Measurements from ENCODE around the gene SEMA5B. TPM values are rescaled to one million over a fixed set of nuclear protein-coding genes. Genes with fewer than 3 reads are reported as not detected.

SEMA5B gene
- total and polyA plus RNA-seq, 2 of the 4 experiments (the other 2 are of a cell fraction) = not detected

DNA sequence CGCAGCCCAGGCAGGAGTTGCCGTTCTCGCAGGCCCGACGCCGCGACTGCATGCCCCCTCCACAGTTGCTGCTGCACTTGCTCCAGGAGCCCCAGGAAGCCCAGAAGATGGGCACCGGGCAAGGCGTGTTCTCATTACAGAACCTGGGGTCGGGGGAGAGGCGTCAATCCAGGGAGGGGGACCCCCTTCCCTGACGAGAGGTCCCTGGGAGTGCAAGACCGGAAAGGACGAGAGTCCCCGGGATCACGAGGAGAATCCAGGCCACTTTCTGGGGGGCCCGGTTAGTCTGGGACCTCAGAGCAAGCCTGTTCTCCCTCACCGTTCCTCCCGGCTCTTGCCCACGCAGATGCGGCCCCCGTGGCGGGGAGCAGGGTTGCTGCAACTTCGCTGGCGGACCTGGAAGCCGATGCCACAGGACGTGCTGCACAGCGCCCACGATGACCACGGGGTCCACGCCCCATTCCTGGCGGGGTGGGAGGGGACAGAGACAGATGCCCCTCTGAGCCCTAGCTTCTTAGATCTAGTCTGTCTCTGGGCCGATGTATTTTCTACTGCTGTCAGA, 113.9 kb downstream of the SEMA5B start:
- in situ Hi-C loops (cut with MboI; ENCODE audit: low sequenced_read_pairs) (no loop called here), dilution Hi-C loops (cut with HindIII; ENCODE audit: low sequenced_read_pairs, unreplicated experiment) (no loop called here), intact Hi-C loops (cut with micrococcal nuclease) (no loop called here)
- Histone ChIP-seq H3K27me3 (ENCODE audit: control insufficient read depth, insufficient read depth, low read length) (peaks cover 65% of the 10 kb centered on the region), H4K5ac (ENCODE audit: low read depth, low read length) (no peak overlapping the region), H3K14ac (replicated peaks; ENCODE audit: low read depth, low read length) (no peak overlapping the region), H3K56ac (ENCODE audit: extremely low read depth, insufficient read depth, low read length) (no peak overlapping the region), H3K9me3 (ENCODE audit: control insufficient read depth, insufficient read depth, low read length) (no peaks in the 10 kb centered on the region; the same call in 1 of the 2 replicates), H3K27ac (ENCODE audit: insufficient read depth, low read length) (no peak overlapping the region), H2AK5ac (ENCODE audit: low read depth, low read length) (no peak overlapping the region), H2BK20ac (ENCODE audit: low read depth, low read length) (no peak overlapping the region), H4K91ac (ENCODE audit: insufficient read depth, low read depth, low read length) (no peak overlapping the region), H3K18ac (ENCODE audit: low read depth, low read length) (no peak overlapping the region), H3K4me3 (ENCODE audit: insufficient read depth, low read depth, low read length) (no peak overlapping the region), H3K23ac (ENCODE audit: low read depth, low read length) (no peak overlapping the region), H3K4me2 (ENCODE audit: low read depth, low read length) (no peak overlapping the region), H3K4ac (ENCODE audit: low read depth, low read length) (no peak overlapping the region), H4K8ac (ENCODE audit: low read depth in 2 of 2, low read length in 2 of 2) (no peak overlapping the region), H2AFZ (replicated peaks; ENCODE audit: low read length, poor library complexity) (peak overlapping the region; percentile 21), H4K20me1 (ENCODE audit: insufficient read depth, low read length) (no peaks in the 10 kb centered on the region), H3K79me1 (ENCODE audit: low read depth in 1 of 2, low read length in 2 of 2) (no peaks in the 10 kb centered on the region), H2BK5ac (ENCODE audit: low read depth, low read length, poor library complexity, severe bottlenecking) (no peak overlapping the region), H2BK15ac (ENCODE audit: low read depth, low read length) (no peak overlapping the region), H3K9ac (ENCODE audit: low read depth, low read length) (no peak overlapping the region), H3K9me1 (ENCODE audit: insufficient read depth, low read length) (no peaks in the 10 kb centered on the region), H2BK120ac (ENCODE audit: low read depth, low read length) (no peak overlapping the region), H3K4me1 (ENCODE audit: control insufficient read depth, insufficient read depth, low read length) (no peaks in the 10 kb centered on the region), H3K36me3 (ENCODE audit: control insufficient read depth, insufficient read depth, low read length) (no peaks in the 10 kb centered on the region), H2AK9ac (replicated peaks; ENCODE audit: low read depth, low read length, poor library complexity) (no peak overlapping the region)
- DNase-seq = no peak
- no peak for ATAC-seq (ENCODE audit: low read depth)
- ChIA-PET POLR2A (ENCODE audit: unreplicated experiment) (no interaction called here), CTCF (no interaction called here)
- no TSS peak for BruUV-seq (replicated peaks)
- 73% methylated on average over 27 of the region's 33 CpGs; no CpG with 5 or more reads in 1 of the 2 experiments for WGBS, 2 experiments (ENCODE audit: extremely low coverage in 2 of 2, insufficient read length in 1 of 2)
- TF ChIP-seq NFE2L2 (IDR thresholded peaks at IDR 0.05; ENCODE audit: low read depth, low read length) (no peak), CHD1 (IDR thresholded peaks at IDR 0.05; ENCODE audit: low read depth, low read length) (no peak), POLR2A (IDR thresholded peaks at IDR 0.05; ENCODE audit: low read depth, low read length) (no peak), RFX5 (IDR thresholded peaks at IDR 0.05; ENCODE audit: low read depth, low read length) (no peak), SMC3 (IDR thresholded peaks at IDR 0.05; ENCODE audit: low read depth, low read length) (no peak), MAZ (IDR thresholded peaks at IDR 0.05; ENCODE audit: borderline replicate concordance, low read depth, low read length) (no peak), RAD21 (IDR thresholded peaks at IDR 0.05; ENCODE audit: low read length) (no peak), CTCF (conservative IDR thresholded peaks at IDR 0.05; ENCODE audit: low read depth, low read length) (no peak), BHLHE40 (IDR thresholded peaks at IDR 0.05; ENCODE audit: low read depth, low read length) (no peak), MAFK (IDR thresholded peaks at IDR 0.05; ENCODE audit: low read depth, low read length) (no peak), FOS (IDR thresholded peaks at IDR 0.05; ENCODE audit: low read depth, low read length) (no peak), CEBPB (IDR thresholded peaks at IDR 0.05; ENCODE audit: low read depth, low read length) (no peak), RCOR1 (IDR thresholded peaks at IDR 0.05; ENCODE audit: insufficient replicate concordance, low read length) (no peak), MXI1 (IDR thresholded peaks at IDR 0.05; ENCODE audit: borderline replicate concordance, low read depth, low read length) (no peak)
- TF ChIP-seq, protein P1, sequence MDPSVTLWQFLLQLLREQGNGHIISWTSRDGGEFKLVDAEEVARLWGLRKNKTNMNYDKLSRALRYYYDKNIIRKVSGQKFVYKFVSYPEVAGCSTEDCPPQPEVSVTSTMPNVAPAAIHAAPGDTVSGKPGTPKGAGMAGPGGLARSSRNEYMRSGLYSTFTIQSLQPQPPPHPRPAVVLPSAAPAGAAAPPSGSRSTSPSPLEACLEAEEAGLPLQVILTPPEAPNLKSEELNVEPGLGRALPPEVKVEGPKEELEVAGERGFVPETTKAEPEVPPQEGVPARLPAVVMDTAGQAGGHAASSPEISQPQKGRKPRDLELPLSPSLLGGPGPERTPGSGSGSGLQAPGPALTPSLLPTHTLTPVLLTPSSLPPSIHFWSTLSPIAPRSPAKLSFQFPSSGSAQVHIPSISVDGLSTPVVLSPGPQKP (IDR thresholded peaks at IDR 0.05; ENCODE audit: borderline replicate concordance, low read depth, low read length) = no peak
- TF ChIP-seq, protein P2, sequence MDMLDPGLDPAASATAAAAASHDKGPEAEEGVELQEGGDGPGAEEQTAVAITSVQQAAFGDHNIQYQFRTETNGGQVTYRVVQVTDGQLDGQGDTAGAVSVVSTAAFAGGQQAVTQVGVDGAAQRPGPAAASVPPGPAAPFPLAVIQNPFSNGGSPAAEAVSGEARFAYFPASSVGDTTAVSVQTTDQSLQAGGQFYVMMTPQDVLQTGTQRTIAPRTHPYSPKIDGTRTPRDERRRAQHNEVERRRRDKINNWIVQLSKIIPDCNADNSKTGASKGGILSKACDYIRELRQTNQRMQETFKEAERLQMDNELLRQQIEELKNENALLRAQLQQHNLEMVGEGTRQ (IDR thresholded peaks at IDR 0.05; ENCODE audit: low read depth, low read length) = no peak

Measured in IMR-90 (cell line).